HG02798 (cell line): Measurements from ENCODE around the gene IKBKG.
"Not testable (repeated sequence)": the region's sequence is repeated elsewhere in the genome, so short reads cannot be mapped to it uniquely, and the experiment has no call there.

ENCODE experiments used
- ATAC-seq: cut with Tn5 transposase; IDR thresholded peaks from one replicate; pipeline ENCODE4 v1.9.1; 2021; ENCODE audit warnings: mild to moderate bottlenecking; ENCODE audit not compliant: unreplicated experiment, poor library complexity

Gene IKBKG

GRCh38 chrX:154552112-154552806 lies 4.8 kb downstream of the IKBKG start:
- not testable (repeated sequence) for ATAC-seq

GRCh38 chrX:154558060-154558690 lies 10.8 kb downstream of the IKBKG start:
- not testable (repeated sequence) for ATAC-seq

- not testable (repeated sequence) for ATAC-seq
Observed at GRCh38 chrX:154558896-154559295, 11.5 kb downstream of the IKBKG start.

GRCh38 chrX:154560326-154560725 lies 12.9 kb downstream of the IKBKG start:
- ATAC-seq = not testable (repeated sequence)

- ATAC-seq = not testable (repeated sequence)
Observed at GRCh38 chrX:154562295-154562694, 14.9 kb downstream of the IKBKG start.

- not testable (repeated sequence) for ATAC-seq
Observed at GRCh38 chrX:154570361-154570760, 22.9 kb downstream of the IKBKG start.

GRCh38 chrX:154573061-154573460 lies 25.6 kb downstream of the IKBKG start:
- ATAC-seq = not testable (repeated sequence)

- not testable (repeated sequence) for ATAC-seq
Observed at GRCh38 chrX:154575076-154575475, 27.7 kb downstream of the IKBKG start.

GRCh38 chrX:154582994-154583393 lies 35.6 kb downstream of the IKBKG start:
- not testable (repeated sequence) for ATAC-seq

- not testable (repeated sequence) for ATAC-seq
Observed at GRCh38 chrX:154584585-154585183, 37.3 kb downstream of the IKBKG start, which contains the start of gene CTAG1A. Gene CTAG1A (plus strand): TSS chrX:154585133. CDS start chrX:154585207, 74 bp downstream.

GRCh38 chrX:154590415-154590814 lies 43.0 kb downstream of the IKBKG start:
- not testable (repeated sequence) for ATAC-seq

- no peak for ATAC-seq
Observed at GRCh38 chrX:154592505-154592904, 45.1 kb downstream of the IKBKG start.

- no peak for ATAC-seq
Observed at GRCh38 chrX:154593201-154593600, 45.8 kb downstream of the IKBKG start.

GRCh38 chrX:154594491-154594890 lies 47.1 kb downstream of the IKBKG start:
- ATAC-seq = no peak

- no peak for ATAC-seq
Observed at GRCh38 chrX:154595559-154596249, 48.3 kb downstream of the IKBKG start.

- no peak for ATAC-seq
Observed at GRCh38 chrX:154596290-154596929, 49.0 kb downstream of the IKBKG start.

- no peak for ATAC-seq
Observed at GRCh38 chrX:154597221-154597620, 49.8 kb downstream of the IKBKG start.

- ATAC-seq = no peak
Observed at GRCh38 chrX:154598656-154599055, 51.2 kb downstream of the IKBKG start.

- no peak for ATAC-seq
Observed at GRCh38 chrX:154599531-154599930, 52.1 kb downstream of the IKBKG start.

- ATAC-seq = no peak
Observed at GRCh38 chrX:154600759-154601374, 53.4 kb downstream of the IKBKG start.
